Activated CD8-positive, alpha-beta memory T cell treated with anti-CD3 and anti-CD28 coated beads, Interleukin-2, amount 50 U/mL, for 4 hours (primary cell): Measurements from ENCODE around the gene GSX2.
"Not testable (repeated sequence)": the region's sequence is repeated elsewhere in the genome, so short reads cannot be mapped to it uniquely, and the experiment has no call there.

Experiments used
- DNase-seq: peaks from one replicate; pipeline ENCODE4 v3.0.0-alpha.2; 2020

GSX2 gene

DNA sequence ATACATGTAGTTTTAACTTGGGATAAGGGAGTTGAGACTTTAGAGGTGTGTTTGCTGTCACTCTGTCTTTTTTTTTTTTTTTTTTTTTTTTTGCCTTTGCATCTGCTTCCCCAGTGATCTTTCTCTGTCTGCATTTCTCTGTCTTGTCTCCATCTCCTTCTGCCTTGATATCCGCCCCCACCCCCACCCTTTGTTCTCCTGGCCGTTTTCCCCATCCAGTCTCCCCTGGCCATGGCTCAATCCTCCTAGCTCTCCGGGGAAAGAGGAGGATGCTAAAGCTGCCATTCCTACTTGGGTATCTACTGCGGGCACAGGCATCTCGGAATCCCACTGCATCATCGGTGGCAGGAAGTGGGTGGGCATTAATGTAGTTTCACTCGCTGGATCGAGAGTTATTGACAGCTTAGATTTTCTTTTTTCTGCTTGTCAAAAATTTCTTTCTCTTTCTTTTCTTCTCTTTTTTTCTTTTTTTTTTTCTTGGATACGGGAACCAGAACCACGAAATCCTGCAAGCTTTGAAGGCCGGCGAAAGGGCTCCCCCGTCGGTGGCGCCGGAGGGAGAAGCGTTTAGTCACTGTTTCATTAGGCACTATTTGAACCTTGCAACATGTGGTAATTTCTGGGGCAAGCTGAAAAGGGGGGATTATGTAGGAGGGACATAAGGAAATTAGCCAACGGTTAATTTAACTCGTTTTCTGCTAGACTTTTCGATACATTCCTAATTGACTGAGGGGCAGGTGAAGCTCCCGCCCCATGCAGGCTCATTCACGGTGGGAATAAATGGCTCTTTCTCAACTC is 8.2 kb downstream of the GSX2 start:
- DNase-seq, result no peak

DNA sequence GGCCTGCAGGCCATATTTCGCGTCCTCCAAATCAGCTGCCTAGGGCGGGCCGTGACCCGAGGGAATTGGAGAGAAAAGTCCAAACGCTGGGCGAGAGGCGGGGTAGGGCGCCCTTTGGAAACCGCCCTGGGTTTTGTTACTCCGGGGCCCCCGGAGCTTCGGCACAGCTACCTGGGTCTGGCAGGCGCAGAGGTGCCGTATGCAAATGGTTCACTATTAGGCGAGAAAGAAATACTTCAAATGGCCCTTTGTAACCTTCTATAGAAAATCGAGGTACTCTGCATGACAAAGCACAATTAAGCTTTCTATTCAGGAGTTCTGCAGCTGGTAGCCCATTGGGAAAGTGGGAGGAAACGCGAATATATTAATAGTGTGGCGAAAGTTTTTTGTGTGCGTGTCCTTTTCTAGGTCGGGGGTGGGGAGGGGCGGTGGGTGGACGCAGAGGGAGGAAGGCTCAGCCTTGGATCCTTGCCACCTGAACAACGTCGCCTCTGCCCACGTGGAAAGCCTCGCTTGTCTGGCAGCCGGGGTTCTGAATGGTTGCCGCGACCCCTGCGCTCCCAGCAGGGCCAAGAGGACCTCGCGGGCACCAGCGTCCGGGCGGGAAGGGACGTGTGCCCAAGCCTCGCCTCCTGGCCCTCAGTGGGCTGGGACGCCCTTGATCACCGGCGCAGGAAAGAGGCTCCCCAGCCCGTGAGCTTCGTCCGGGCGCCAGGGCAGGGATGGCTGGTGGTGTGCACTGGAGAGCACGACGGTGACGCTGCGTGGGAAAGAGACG is 9.5 kb downstream of the GSX2 start:
- no peak for DNase-seq

DNA sequence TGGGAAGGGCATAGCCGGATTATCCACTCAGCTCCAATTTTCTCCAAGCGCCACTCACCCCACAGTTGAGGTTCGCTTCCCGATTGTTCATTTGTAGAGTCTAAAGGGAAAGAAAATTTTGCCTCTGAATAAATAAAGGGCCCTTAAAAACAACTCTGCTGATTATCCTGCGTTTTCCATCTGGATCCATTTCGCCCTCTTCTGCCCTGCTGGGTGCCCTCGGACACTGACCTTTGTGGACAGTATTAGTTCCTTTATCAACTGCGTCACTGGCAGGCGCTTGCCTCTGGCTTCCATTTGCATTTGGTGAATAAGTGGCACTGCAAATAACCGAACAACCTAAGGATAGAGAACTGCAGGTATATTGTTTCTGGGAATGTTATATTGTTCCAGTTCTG is 10.1 kb downstream of the GSX2 start:
- DNase-seq, result no peak

DNA sequence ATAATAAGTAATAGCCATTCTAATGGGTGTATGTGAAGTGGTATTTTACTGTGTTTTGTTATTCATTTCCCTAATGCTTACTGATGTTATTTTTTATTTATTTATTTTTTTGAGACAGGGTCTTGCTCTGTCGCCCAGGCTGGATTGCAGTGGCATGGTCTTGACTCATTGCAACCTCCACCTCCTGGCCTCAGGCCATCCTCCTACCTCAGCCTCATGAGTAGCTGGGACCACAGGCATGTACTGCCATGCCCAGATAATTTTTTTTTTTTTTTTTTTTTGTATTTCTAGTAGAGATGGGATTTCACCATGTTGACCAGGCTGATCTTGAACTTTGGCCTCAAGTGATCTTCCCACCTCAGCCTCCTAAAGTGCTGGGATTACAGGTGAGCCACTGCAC is 13.2 kb downstream of the GSX2 start:
- DNase-seq, result not testable (repeated sequence)

DNA sequence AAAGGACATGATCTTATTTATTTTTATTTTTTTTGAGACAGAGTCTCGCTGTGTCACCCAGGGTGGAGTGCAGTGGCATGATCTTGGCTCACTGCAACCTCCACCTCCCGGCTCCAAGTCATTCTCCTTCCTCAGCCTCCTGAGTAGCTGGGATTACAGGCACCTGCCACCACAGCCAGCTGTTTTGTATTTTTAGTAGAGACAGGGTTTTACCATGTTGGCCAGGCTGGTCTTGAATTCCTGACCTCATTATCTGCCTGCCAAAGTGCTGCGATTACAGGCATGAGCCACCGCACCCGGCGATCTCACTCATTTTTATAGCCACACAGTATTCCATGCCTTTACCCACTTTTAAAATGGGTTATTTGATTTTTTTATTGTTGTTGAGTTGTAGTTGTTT is 16.3 kb downstream of the GSX2 start:
- not testable (repeated sequence) for DNase-seq

DNA sequence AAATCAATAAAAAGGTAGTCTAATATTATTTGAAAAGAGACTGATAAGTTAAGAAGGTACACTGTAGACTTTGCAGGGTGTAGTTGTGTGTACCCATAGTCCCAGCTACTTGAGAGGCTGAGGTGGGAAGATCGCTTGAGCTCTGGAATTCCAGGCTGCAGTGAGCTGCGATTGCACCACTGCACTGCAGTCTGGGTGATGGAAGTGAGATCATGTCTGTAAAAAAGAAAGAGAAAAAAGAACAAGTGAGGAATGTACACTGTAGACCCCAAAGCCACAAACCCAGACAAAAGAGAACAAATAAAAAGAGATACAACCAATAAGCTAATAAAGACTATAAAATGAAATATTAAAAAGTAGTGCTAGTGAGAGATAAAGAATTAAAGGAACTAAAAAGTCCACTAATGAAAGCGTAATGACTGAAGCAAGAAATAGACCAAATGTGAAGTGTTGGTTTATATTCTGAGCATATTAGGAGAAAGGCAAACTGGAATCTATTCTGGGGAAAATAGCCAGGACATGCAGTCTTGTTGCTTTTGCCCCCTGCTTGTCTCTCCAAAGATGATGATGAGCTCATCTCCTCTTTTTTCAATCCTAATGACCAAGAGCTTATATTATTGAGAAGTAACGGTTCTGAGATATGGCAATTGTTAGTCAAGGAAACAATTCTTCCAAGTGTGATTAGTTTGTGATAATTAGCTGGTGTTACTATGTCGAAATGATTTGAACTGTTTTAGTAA is 19.1 kb downstream of the GSX2 start:
- no peak for DNase-seq

DNA sequence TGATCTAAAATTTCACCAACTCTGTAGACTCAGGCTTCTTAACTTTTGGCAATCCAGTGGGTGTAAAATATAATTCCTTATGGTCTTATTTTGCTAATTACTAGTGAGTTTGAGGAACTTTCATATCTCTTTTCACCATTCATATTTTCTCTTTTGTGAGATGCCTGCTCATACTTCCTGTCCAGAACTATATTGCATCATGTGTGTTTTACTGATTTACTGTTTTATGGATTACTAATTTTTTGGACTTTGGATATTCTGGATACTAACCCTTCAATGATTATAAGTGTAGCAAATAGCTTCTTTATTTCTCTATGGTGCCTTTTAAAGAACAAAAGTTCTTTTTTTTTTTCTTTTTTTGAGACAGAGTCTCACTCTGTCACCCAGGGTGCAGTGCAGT is 20.6 kb downstream of the GSX2 start:
- no peak for DNase-seq

DNA sequence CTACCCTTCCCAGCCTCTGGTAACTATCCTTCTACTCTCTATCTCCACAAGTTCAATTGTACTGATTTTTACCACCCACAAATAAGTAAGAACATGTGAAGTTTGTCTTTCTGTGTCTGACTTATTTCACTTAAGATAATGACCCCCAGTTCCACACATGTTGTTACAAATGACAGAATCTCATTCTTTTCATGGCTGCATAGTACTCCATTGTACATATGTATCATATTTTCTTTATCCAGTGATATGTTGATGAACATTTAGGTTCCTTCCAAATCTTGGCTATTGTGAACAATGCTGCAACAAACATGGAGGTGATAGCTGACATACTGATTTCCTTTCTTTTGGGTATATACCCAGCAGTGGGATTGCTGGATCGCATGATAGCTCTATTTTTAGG is 27.7 kb downstream of the GSX2 start:
- no peak for DNase-seq

DNA sequence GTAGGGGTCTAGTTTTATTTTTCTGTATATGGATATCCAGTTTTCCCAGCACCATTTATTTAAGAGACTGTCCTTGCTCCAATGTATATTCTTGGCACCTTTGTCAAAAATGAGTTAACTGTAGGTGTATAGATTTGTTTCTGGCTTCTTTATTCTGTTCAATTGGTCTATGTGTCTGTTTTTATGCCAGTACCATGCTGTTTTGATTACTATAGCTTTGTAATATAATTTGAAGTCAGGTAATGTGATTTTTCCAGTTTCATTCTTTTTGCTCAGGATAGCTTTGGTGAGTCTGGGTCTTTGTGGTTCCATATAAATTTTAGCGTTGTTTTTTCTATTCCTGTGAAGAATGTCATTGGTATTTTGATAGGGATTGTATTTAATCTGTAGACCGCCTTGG is 28.7 kb downstream of the GSX2 start:
- DNase-seq, result not testable (repeated sequence)

DNA sequence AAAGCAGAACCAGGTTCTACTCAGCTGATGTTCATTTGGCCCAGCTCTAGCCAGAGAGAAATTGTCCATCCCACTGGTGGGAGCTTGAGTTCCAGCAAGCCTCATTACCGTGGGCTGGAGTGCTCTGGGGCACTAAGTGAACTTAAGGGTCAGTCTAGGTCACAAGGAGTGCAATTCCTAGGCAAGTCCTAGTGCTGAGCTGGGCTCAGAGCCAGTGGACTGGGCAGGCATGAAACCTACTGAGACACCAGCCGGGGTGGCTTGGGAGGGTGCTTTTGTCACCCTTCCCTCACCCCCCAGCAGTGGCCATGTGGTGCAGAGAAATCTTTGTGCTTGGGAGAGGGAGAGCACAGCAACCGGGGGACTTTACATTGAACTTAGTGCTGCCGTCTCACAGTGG is 39.4 kb downstream of the GSX2 start:
- DNase-seq, result no peak

DNA sequence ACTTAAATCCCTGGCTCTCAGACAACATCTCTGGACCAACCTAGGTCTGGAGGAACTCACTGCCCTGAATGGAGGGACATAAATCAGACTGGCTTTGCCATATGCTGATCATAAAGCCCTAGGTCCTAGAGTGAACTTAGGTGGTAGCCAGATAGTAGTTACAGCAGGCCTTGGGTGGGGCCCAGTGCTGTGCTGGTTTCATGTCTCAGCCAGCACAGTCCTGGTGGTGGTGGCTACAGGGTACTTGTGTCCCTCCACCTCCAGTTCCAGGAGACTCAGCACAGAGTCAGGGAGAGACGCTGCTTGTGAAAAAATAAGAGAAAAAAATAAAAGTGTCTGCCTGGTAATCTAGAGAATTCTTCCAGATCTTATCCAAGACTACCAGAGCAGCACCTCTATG is 40.3 kb downstream of the GSX2 start:
- no peak for DNase-seq

DNA sequence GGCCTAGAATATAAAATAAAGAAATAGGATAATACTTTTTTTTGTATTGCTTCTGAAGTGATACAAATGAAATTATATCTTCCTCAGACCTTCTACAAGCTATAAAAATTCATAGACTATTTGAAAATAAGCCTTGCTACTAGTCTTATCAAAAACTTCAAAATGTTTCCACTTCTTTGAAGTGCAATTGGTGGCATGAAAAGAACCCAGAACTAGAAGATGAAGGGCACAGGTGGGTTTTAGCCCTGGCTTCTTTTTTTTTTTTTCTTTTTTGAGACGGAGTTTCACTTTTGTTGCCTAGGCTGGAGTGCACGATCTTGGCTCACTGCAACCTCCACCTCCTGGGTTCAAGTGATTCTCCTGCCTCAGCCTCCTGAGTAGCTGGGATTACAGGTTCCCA is 44.2 kb downstream of the GSX2 start:
- DNase-seq, result no peak

DNA sequence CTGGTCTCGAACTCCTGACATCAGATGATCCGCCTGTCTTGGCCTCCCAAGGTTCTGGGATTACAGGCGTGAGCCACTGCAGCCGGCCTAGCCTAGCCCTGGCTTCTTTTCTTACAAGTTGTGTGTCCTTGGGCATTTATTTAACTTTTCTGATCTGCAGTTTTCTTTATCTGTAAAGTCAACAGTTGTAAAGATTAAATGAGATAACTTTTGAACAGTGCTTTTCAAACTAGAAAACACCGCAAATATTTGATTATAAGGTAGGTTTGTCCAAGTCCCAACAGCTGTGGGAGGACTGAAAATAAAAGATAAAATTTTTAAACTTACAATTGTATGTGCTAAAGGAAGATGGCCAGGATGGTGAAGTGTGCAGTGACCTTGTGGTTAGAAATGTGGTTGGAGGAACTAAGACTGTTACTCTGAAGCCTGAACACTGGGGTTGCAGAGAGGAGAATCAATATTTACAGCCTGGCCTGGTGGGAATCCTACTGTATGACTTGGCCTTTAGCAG is 44.8 kb downstream of the GSX2 start:
- DNase-seq, result no peak

DNA sequence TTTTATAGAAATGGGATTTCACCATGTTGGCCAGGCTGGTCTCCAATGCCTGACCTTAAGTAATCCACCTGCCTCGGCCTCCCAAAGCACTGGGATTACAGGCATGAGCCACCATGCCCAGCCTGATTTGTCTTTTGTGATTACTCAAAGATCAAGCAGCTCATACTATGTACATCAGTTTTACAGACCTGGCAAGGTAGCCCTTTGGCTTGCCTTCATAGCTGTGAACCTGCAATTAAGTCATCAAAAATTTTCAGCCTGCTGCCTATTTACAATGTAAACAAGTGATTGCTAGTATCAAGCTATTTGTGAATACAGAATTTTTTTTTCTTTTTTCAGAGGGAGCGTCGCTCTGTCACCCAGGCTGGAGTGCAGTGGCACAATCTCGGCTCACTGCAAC is 46.2 kb downstream of the GSX2 start:
- no peak for DNase-seq

DNA sequence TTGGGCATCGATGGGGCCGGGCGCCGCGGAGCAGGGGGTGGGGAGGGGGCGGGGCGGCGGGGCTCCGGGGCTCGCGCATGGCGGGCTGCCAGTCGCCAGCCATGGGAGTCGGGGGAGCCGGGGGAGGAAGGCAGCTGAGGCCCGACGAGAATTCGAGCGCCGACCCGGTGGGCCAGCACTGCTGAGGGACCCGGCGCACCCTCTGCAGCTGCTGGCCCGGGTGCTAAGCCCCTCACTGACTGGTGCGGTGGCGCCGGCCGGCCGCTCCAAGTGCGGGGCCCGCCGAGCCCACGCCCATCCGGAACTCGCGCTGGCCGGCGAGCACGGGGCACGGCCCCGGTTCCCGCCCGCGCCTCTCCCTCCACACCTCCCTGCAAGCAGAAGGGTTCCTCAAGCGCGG is 49.4 kb downstream of the GSX2 start:
- DNase-seq, result no peak
